Endothelial cell of umbilical vein (primary cell): ENCODE data around the gene CD99L2. TPM values are rescaled to one million over a fixed set of nuclear protein-coding genes. Genes with fewer than 3 reads are reported as not detected.
"Not testable (repeated sequence)": the region's sequence is repeated elsewhere in the genome, so short reads cannot be mapped to it uniquely, and the experiment has no call there.

Experiments
- BruUV-seq: library from RNA; stranded (reverse); fragments of 400-500 nt; replicated peaks from 2 replicates; lab custom pipeline; 2021; lab: Mats Ljungman, UMichigan
- CTCF ChIA-PET: fragments of 300-600, 350-600 bp; sonication (Branson Sonifier 250); formaldehyde crosslinking; loops from one replicate; lab custom pipeline; 2021; ENCODE audit warnings: antibody characterized with exemption, inconsistent platforms; lab: Charles Lee
- POLR2A ChIA-PET: fragments of 300-600, 350-600 bp; sonication (Branson Sonifier 250); formaldehyde crosslinking; loops from one replicate; lab custom pipeline; 2021; ENCODE audit warnings: antibody characterized with exemption, inconsistent platforms; lab: Charles Lee
- DNase-seq: peaks from one replicate; pipeline ENCODE4 v3.0.0-alpha.2; 2011; ENCODE audit warnings: low read depth, low spot score
- FAIRE-seq: peaks from 2 replicates; lab custom pipeline; 2011; peaks lifted over from hg19 to GRCh38; lab: Jason Lieb, UNC
- H2AFZ ChIP-seq: 2 replicates; pipeline ENCODE4 v1.6.0; 2012; ENCODE audit warnings: low read depth, low read length, control low read depth, inconsistent platforms
- H3K27ac ChIP-seq: 2 replicates; pipeline ENCODE4 v1.5.1; 2011; ENCODE audit warnings: low read depth, mild to moderate bottlenecking, control low read depth, low read length, moderate library complexity; ENCODE audit not compliant: insufficient read depth
- H3K27me3 ChIP-seq, 2 experiments: 2 replicates each; pipeline versions ENCODE4 v1.6.0 to v1.6.1; 2011; ENCODE audit warnings: low read length in 2 of 2, mixed read lengths in 1 of 2; ENCODE audit not compliant: control insufficient read depth in 2 of 2, insufficient read depth in 2 of 2
- H3K36me3 ChIP-seq, 2 experiments: 2 replicates in 1 of 2; 3 replicates in 1 of 2; pipeline ENCODE4 v1.5.1; 2011; ENCODE audit warnings: low read length in 2 of 2, mild to moderate bottlenecking in 1 of 2, moderate library complexity in 1 of 2; ENCODE audit not compliant: control insufficient read depth in 2 of 2, insufficient read depth in 2 of 2; ENCODE audit errors: extremely low read depth in 1 of 2
- H3K4me1 ChIP-seq: 3 replicates; pipeline ENCODE4 v1.5.1; 2011; ENCODE audit warnings: mild to moderate bottlenecking, low read length; ENCODE audit not compliant: control insufficient read depth, insufficient read depth; ENCODE audit errors: extremely low read depth
- H3K4me2 ChIP-seq: 2 replicates; pipeline ENCODE4 v1.6.1; 2011; ENCODE audit warnings: low read length, control low read depth, mixed read lengths; ENCODE audit not compliant: insufficient read depth
- H3K4me3 ChIP-seq, 3 experiments: fragments of 200-600 bp in 1 of 3; sonication (generic), shearing (Covaris generic) in 1 of 3; replicated peaks in 1 of 3; 2 replicates each; pipeline ENCODE4 v1.5.1; 2011 to 2016; ENCODE audit warnings: control low read depth in 3 of 3, low read length in 3 of 3, mild to moderate bottlenecking in 2 of 3, inconsistent platforms in 1 of 3, low read depth in 1 of 3, moderate library complexity in 1 of 3; ENCODE audit not compliant: insufficient read depth in 1 of 3
- H3K79me2 ChIP-seq: 2 replicates; pipeline ENCODE4 v1.6.0; 2012; ENCODE audit warnings: low read length, inconsistent platforms; ENCODE audit not compliant: control insufficient read depth, insufficient read depth
- H3K9ac ChIP-seq: replicated peaks from 2 replicates; pipeline ENCODE3; 2011; ENCODE audit warnings: low read length, control low read depth; ENCODE audit not compliant: insufficient read depth; ENCODE audit errors: extremely low read depth
- H3K9me1 ChIP-seq: replicated peaks from 3 replicates; pipeline ENCODE4 v1.6.0; 2011; ENCODE audit warnings: mild to moderate bottlenecking, low read length; ENCODE audit not compliant: control insufficient read depth, insufficient read depth; ENCODE audit errors: extremely low read depth
- H3K9me3 ChIP-seq: replicated peaks from 2 replicates; pipeline ENCODE4 v1.5.1; 2012; ENCODE audit warnings: low read length, inconsistent platforms; ENCODE audit not compliant: control insufficient read depth, insufficient read depth
- H4K20me1 ChIP-seq: replicated peaks from 2 replicates; pipeline ENCODE3; 2011; ENCODE audit warnings: mild to moderate bottlenecking, low read length; ENCODE audit not compliant: control insufficient read depth, insufficient read depth; ENCODE audit errors: extremely low read depth
- EZH2 ChIP-seq: IDR thresholded peaks from 2 replicates; pipeline ENCODE4 v1.6.1; 2012; ENCODE audit warnings: borderline replicate concordance, low read depth, mild to moderate bottlenecking, moderate library complexity, low read length, inconsistent platforms; ENCODE audit not compliant: severe bottlenecking
- FOS ChIP-seq: IDR thresholded peaks from 2 replicates; pipeline ENCODE4 v1.6.1; 2011; ENCODE audit warnings: mild to moderate bottlenecking, low read length, moderate library complexity, borderline replicate concordance; ENCODE audit not compliant: insufficient read depth
- GATA2 ChIP-seq: IDR thresholded peaks from 2 replicates; pipeline ENCODE4 v1.7.0; 2011; ENCODE audit warnings: low read depth, mild to moderate bottlenecking, moderate library complexity, mixed read lengths, low read length; ENCODE audit not compliant: insufficient read length, insufficient read depth
- JUN ChIP-seq: IDR thresholded peaks from 2 replicates; pipeline ENCODE4 v1.6.1; 2011; ENCODE audit warnings: borderline replicate concordance, low read depth; ENCODE audit not compliant: insufficient read length, insufficient read depth
- MYC ChIP-seq: IDR thresholded peaks from one replicate; pipeline ENCODE4 v1.6.1; 2011; ENCODE audit warnings: mild to moderate bottlenecking, low read depth, low read length
- POLR2A ChIP-seq: IDR thresholded peaks from 2 replicates; pipeline ENCODE4 v1.6.1; 2012; ENCODE audit warnings: low read depth, mild to moderate bottlenecking, control low read depth, low read length
- POLR2AphosphoS5 ChIP-seq: IDR thresholded peaks from 2 replicates; pipeline ENCODE4 v1.6.1; 2012; ENCODE audit warnings: low read depth, mild to moderate bottlenecking, control low read depth, low read length, moderate library complexity; ENCODE audit not compliant: insufficient read depth
- dilution Hi-C: fragments of 300-500 bp; cut with MboI; formaldehyde crosslinking; loops from one replicate; pipeline ENCODE4 v1.15.0; 2019; ENCODE audit warnings: low sequenced_read_pairs; ENCODE audit not compliant: extremely low pct_ligation_motif_present
- intact Hi-C: fragments of 100-400 bp; cut with micrococcal nuclease; formaldehyde crosslinking; loops from one replicate; pipeline ENCODE4 v1.10.0; 2022
- polyA plus RNA-seq, 4 experiments: library from polyadenylated mRNA; depleted of rRNA in 3 of 4; stranded (reverse) in 3 of 4; unstranded in 1 of 4; fragments of >200 nt; gene quantifications; 2 replicates each; pipeline versions ENCODE4 v1.2.1 to v1.2.3, GENCODE V29; 2011 to 2012; ENCODE audit warnings: missing spikeins in 1 of 4
- total RNA-seq: library from RNA; stranded (reverse); gene quantifications from 2 replicates; pipeline ENCODE4 v1.2.3, GENCODE V29; 2021
- TF ChIP-seq, protein P1 (sequence below), 2 donors: IDR thresholded peaks; 1 replicate in 1 of 2; 2 replicates in 1 of 2; pipeline ENCODE4 v1.5.1; 2011; ENCODE audit warnings: low read length in 2 of 2, mild to moderate bottlenecking in 2 of 2, moderate library complexity in 2 of 2, control low read depth in 1 of 2, inconsistent platforms in 1 of 2, low read depth in 1 of 2; ENCODE audit not compliant: insufficient read depth in 1 of 2; ENCODE audit errors: extremely low read depth in 1 of 2
- TF ChIP-seq, protein P2 (sequence below): IDR thresholded peaks from 2 replicates; pipeline ENCODE4 v1.6.1; 2011; ENCODE audit not compliant: insufficient read depth, insufficient read length

Gene CD99L2
- total and polyA plus RNA-seq, 2 donors (not counting 3 experiments of a cell fraction or from before 2014, with no cell fraction given), result 33.2 to 43.4 TPM

DNA sequence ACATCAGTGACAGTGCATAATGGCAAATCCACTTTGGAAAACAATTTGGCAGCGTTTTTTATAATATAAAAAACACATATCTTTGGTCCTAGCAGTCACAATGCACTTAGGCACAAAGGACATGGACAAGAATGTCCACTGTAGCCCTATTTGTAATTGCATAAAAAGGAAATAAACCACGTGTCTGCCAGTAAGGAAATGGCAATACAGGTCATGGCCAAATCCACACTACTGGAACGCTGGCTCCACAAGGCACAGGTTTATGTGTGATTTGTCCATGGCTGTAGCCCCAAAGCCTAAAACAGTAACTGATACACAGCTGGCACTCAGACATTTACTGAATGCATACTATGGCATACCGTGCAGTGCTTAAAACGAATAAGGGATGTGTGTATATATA, 69.7 kb downstream of the CD99L2 start:
- POLR2A ChIA-PET, result no interaction called here
- FAIRE-seq, result no peak
- no peaks in the 10 kb centered on the region for H3K9me1 ChIP-seq
- H3K4me3 ChIP-seq, result no peak overlapping the region
- no peaks in the 10 kb centered on the region for H3K4me1 ChIP-seq
- TF ChIP-seq JUN (no peak), POLR2A (no peak), GATA2 (no peak), POLR2AphosphoS5 (no peak), FOS (no peak), EZH2 (no peak), MYC (no peak)
- TF ChIP-seq, protein P1, sequence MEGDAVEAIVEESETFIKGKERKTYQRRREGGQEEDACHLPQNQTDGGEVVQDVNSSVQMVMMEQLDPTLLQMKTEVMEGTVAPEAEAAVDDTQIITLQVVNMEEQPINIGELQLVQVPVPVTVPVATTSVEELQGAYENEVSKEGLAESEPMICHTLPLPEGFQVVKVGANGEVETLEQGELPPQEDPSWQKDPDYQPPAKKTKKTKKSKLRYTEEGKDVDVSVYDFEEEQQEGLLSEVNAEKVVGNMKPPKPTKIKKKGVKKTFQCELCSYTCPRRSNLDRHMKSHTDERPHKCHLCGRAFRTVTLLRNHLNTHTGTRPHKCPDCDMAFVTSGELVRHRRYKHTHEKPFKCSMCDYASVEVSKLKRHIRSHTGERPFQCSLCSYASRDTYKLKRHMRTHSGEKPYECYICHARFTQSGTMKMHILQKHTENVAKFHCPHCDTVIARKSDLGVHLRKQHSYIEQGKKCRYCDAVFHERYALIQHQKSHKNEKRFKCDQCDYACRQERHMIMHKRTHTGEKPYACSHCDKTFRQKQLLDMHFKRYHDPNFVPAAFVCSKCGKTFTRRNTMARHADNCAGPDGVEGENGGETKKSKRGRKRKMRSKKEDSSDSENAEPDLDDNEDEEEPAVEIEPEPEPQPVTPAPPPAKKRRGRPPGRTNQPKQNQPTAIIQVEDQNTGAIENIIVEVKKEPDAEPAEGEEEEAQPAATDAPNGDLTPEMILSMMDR (IDR thresholded peaks at IDR 0.05; ENCODE audit: extremely low read depth in 1 of 2, insufficient read depth in 1 of 2, low read depth in 1 of 2, low read length in 2 of 2), result no peak
- TF ChIP-seq, protein P2, sequence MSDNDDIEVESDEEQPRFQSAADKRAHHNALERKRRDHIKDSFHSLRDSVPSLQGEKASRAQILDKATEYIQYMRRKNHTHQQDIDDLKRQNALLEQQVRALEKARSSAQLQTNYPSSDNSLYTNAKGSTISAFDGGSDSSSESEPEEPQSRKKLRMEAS, result no peak
- H3K36me3 ChIP-seq, result no peaks in the 10 kb centered on the region
- H3K27me3 ChIP-seq, result no peaks in the 10 kb centered on the region
- intact Hi-C loops (no loop called here), dilution Hi-C loops (no loop called here)
- no TSS peak for BruUV-seq
- no peak overlapping the region for H2AFZ ChIP-seq
- H3K79me2 ChIP-seq, result no peaks in the 10 kb centered on the region
- H4K20me1 ChIP-seq, result no peaks in the 10 kb centered on the region
- CTCF ChIA-PET, result no interaction called here
- no peak overlapping the region for H3K4me2 ChIP-seq
- H3K9me3 ChIP-seq, result no peaks in the 10 kb centered on the region
- H3K9ac ChIP-seq, result no peak overlapping the region
- DNase-seq, result no peak
- H3K27ac ChIP-seq, result no peak overlapping the region

DNA sequence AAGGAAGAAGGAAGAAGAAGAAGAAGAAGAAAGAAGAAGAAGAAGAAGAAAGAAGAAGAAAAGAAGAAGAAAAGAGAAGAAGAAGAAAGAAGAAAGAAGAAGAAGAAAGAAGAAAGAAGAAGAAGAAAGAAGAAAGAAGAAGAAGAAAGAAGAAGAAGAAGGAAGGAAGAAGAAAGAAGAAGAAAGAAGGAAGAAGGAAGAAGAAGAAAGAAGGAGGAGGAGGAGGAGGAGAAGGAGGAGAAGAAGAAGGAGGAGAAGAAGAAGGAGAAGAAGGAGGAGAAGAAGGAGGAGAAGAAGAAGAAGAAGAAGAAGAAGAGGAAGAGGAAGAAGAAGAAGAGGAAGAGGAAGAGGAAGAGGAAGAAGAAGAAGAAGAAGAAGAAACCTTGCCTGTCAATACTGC, 74.1 kb downstream of the CD99L2 start:
- dilution Hi-C loops, H2AFZ ChIP-seq, H3K9me1 ChIP-seq, POLR2A ChIA-PET, H3K36me3 ChIP-seq, CTCF ChIA-PET, H3K4me3 ChIP-seq, H3K79me2 ChIP-seq, H3K4me1 ChIP-seq, H3K4me2 ChIP-seq, H3K9me3 ChIP-seq, H4K20me1 ChIP-seq, H3K27ac ChIP-seq, H3K27me3 ChIP-seq, intact Hi-C loops, BruUV-seq, DNase-seq, H3K9ac ChIP-seq: not testable (repeated sequence)
- FAIRE-seq, result peak; percentile 38

DNA sequence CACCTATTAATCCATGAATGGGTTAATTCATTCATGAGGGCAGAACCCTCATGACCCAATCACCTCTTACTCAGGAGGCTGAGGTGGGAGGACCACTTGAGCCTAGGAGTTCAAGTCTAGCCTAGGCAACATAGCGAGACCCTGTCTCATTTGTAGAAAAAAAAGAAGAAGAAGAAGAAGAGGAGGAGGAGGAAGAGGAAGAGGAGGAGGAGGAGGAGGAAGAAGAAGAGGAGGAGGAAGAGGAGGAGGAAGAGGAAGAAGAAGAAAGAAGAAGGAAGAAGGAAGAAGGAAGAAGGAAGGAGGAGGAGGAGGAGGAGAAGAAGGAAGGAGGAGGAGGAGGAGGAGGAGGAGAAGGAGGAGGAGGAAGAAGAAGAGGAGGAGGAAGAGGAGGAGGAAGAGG, 74.6 kb downstream of the CD99L2 start:
- H3K27me3 ChIP-seq, H3K4me2 ChIP-seq, H3K27ac ChIP-seq, H3K9me3 ChIP-seq, H4K20me1 ChIP-seq, intact Hi-C loops, H3K4me3 ChIP-seq, FAIRE-seq, BruUV-seq, H3K4me1 ChIP-seq, H3K9me1 ChIP-seq, DNase-seq, H2AFZ ChIP-seq, dilution Hi-C loops, H3K9ac ChIP-seq, H3K79me2 ChIP-seq, H3K36me3 ChIP-seq, POLR2A ChIA-PET, CTCF ChIA-PET: not testable (repeated sequence)
